Progenitor cell of endocrine pancreas (in vitro differentiated cells): ENCODE measurements around the gene ASIC5. TPM values are rescaled to one million over a fixed set of nuclear protein-coding genes. Genes with fewer than 3 reads are reported as not detected.
"Not testable (repeated sequence)": the region's sequence is repeated elsewhere in the genome, so short reads cannot be mapped to it uniquely, and the experiment has no call there.

Experiments
- DNase-seq: peaks from one replicate; pipeline ENCODE4 v3.0.0; 2021; ENCODE audit warnings: low spot score; ENCODE audit not compliant: unreplicated experiment
- H3K27ac Mint-ChIP-seq: 2 replicates; pipeline ENCODE4 v1.8.0; 2021; ENCODE audit warnings: mild to moderate bottlenecking, moderate library complexity, mixed read lengths
- H3K27me3 Mint-ChIP-seq: 2 replicates; pipeline ENCODE4 v1.8.0; 2021; ENCODE audit warnings: mixed read lengths
- H3K36me3 Mint-ChIP-seq: 2 replicates; pipeline ENCODE4 v1.8.0; 2022; ENCODE audit warnings: mixed read lengths; ENCODE audit not compliant: insufficient read depth
- H3K4me1 Mint-ChIP-seq: 2 replicates; pipeline ENCODE4 v1.8.0; 2021; ENCODE audit warnings: low read depth, mixed read lengths
- H3K4me3 Mint-ChIP-seq: 2 replicates; pipeline ENCODE4 v1.8.0; 2021; ENCODE audit warnings: low read depth, mild to moderate bottlenecking, moderate library complexity, mixed read lengths
- H3K9me3 Mint-ChIP-seq: 2 replicates; pipeline ENCODE4 v1.8.0; 2021; ENCODE audit warnings: low read depth, mixed read lengths
- CTCF ChIP-seq: fragments of 200-600 bp; sonication (generic); IDR thresholded peaks from one replicate; pipeline ENCODE4 v1.5.0; 2021; ENCODE audit warnings: antibody characterized with exemption, mild to moderate bottlenecking; ENCODE audit not compliant: unreplicated experiment
- total RNA-seq: library from RNA; stranded (reverse); gene quantifications from 2 replicates; pipeline ENCODE4 v1.2.1, GENCODE V29; 2021

The ASIC5 gene
- total RNA-seq, 1 donor from 2014 or later: not detected

GRCh38 chr4:155900381-155900780, 34.3 kb upstream of the ASIC5 start:
- peaks cover 5% of the 10 kb centered on the region for H3K36me3 Mint-ChIP-seq
- no peak overlapping the region for H3K4me3 Mint-ChIP-seq
- peaks cover 11% of the 10 kb centered on the region for H3K9me3 Mint-ChIP-seq
- no peak for TF ChIP-seq CTCF
- DNase-seq: no peak
- H3K27ac Mint-ChIP-seq: peak overlapping the region; percentile 5
- H3K4me1 Mint-ChIP-seq: peaks cover 11% of the 10 kb centered on the region
- no peaks in the 10 kb centered on the region for H3K27me3 Mint-ChIP-seq

- Mint-ChIP-seq H3K4me1 (peaks cover 11% of the 10 kb centered on the region), H3K4me3 (no peak overlapping the region), H3K27me3 (no peaks in the 10 kb centered on the region), H3K36me3 (peaks cover 6% of the 10 kb centered on the region), H3K9me3 (peaks cover 11% of the 10 kb centered on the region), H3K27ac (no peak overlapping the region)
- no peak for DNase-seq
- no peak for TF ChIP-seq CTCF
Observed at GRCh38 chr4:155899891-155900290, 33.8 kb upstream of the ASIC5 start.

GRCh38 chr4:155898371-155898770, 32.3 kb upstream of the ASIC5 start:
- DNase-seq, H3K27ac Mint-ChIP-seq, H3K4me3 Mint-ChIP-seq, H3K36me3 Mint-ChIP-seq, H3K4me1 Mint-ChIP-seq, H3K27me3 Mint-ChIP-seq: not testable (repeated sequence)
- peaks cover 14% of the 10 kb centered on the region for H3K9me3 Mint-ChIP-seq

GRCh38 chr4:155891058-155891457, 25.0 kb upstream of the ASIC5 start:
- peaks cover 15% of the 10 kb centered on the region for H3K9me3 Mint-ChIP-seq
- DNase-seq: no peak
- no peak for TF ChIP-seq CTCF
- H3K27ac Mint-ChIP-seq: no peak overlapping the region
- no peak overlapping the region for H3K4me3 Mint-ChIP-seq
- peaks cover 9% of the 10 kb centered on the region for H3K4me1 Mint-ChIP-seq
- no peaks in the 10 kb centered on the region for H3K27me3 Mint-ChIP-seq
- H3K36me3 Mint-ChIP-seq: peaks cover 3% of the 10 kb centered on the region

GRCh38 chr4:155889946-155890345, 23.9 kb upstream of the ASIC5 start:
- Mint-ChIP-seq H3K36me3 (no peaks in the 10 kb centered on the region), H3K27me3 (no peaks in the 10 kb centered on the region), H3K4me3 (no peak overlapping the region), H3K9me3 (peaks cover 12% of the 10 kb centered on the region), H3K27ac (no peak overlapping the region), H3K4me1 (peaks cover 17% of the 10 kb centered on the region)
- no peak for TF ChIP-seq CTCF
- DNase-seq: no peak

- no peak for DNase-seq
- Mint-ChIP-seq H3K27me3 (no peaks in the 10 kb centered on the region), H3K4me3 (no peak overlapping the region), H3K36me3 (no peaks in the 10 kb centered on the region), H3K9me3 (peaks cover 15% of the 10 kb centered on the region), H3K4me1 (peaks cover 18% of the 10 kb centered on the region), H3K27ac (no peak overlapping the region)
- TF ChIP-seq CTCF: no peak
Observed at GRCh38 chr4:155889031-155889793, 23.1 kb upstream of the ASIC5 start.
